ENCODE measurements around the gene GLRA2.

GLRA2 gene

GRCh38 chrX:14529290-14529989 lies at the start of gene GLRA2:
Gene GLRA2, plus strand, starts transcription at chrX:14529536. Its CDS starts 522 bp downstream, at chrX:14530058.
- DNase-seq (ENCODE audit: low spot score): peak; percentile 4

- DNase-seq (ENCODE audit: low spot score): peak; percentile 80
These were observed 39.9 kb upstream of the GLRA2 start for GRCh38 chrX:14489437-14489836.

- DNase-seq (ENCODE audit: low spot score): peak; percentile 38
These were observed 37.6 kb upstream of the GLRA2 start for GRCh38 chrX:14491689-14492088.

- peak; percentile 47 for DNase-seq (ENCODE audit: low spot score)
These were observed 32.7 kb upstream of the GLRA2 start for GRCh38 chrX:14496674-14497073.

GRCh38 chrX:14497184-14497666 lies 32.1 kb upstream of the GLRA2 start:
- DNase-seq (ENCODE audit: low spot score): peak; percentile 27

- DNase-seq (ENCODE audit: low spot score): no peak
These were observed 28.0 kb upstream of the GLRA2 start for GRCh38 chrX:14501327-14501726.

GRCh38 chrX:14504960-14505538 lies 24.3 kb upstream of the GLRA2 start:
- peak; percentile 67 for DNase-seq (ENCODE audit: low spot score)

GRCh38 chrX:14505648-14506047 lies 23.7 kb upstream of the GLRA2 start:
- DNase-seq (ENCODE audit: low spot score): no peak

- DNase-seq (ENCODE audit: low spot score): peak; percentile 53
These were observed 22.5 kb upstream of the GLRA2 start for GRCh38 chrX:14506866-14507265.

GRCh38 chrX:14508025-14508690 lies 21.2 kb upstream of the GLRA2 start:
- DNase-seq (ENCODE audit: low spot score): peak; percentile 27

- no peak for DNase-seq (ENCODE audit: low spot score)
These were observed 19.8 kb upstream of the GLRA2 start for GRCh38 chrX:14509325-14510057.

- peak; percentile 64 for DNase-seq (ENCODE audit: low spot score)
These were observed 577 bp upstream of the GLRA2 start for GRCh38 chrX:14528629-14529289.

- DNase-seq (ENCODE audit: low spot score): no peak
These were observed 4.5 kb downstream of the GLRA2 start for GRCh38 chrX:14533867-14534266.

- DNase-seq (ENCODE audit: low spot score): no peak
These were observed 16.9 kb downstream of the GLRA2 start for GRCh38 chrX:14546190-14546589.

- DNase-seq (ENCODE audit: low spot score): no peak
These were observed 24.9 kb downstream of the GLRA2 start for GRCh38 chrX:14554131-14554715.

- no peak for DNase-seq (ENCODE audit: low spot score)
These were observed 34.7 kb downstream of the GLRA2 start for GRCh38 chrX:14564058-14564457.

GRCh38 chrX:14573161-14573560 lies 43.8 kb downstream of the GLRA2 start:
- DNase-seq (ENCODE audit: low spot score): no peak

GRCh38 chrX:14581081-14581480 lies 51.7 kb downstream of the GLRA2 start:
- no peak for DNase-seq (ENCODE audit: low spot score)

GRCh38 chrX:14584548-14584947 lies 55.2 kb downstream of the GLRA2 start:
- DNase-seq (ENCODE audit: low spot score): no peak

GRCh38 chrX:14590216-14590615 lies 60.9 kb downstream of the GLRA2 start:
- no peak for DNase-seq (ENCODE audit: low spot score)

GRCh38 chrX:14590693-14591424 lies 61.5 kb downstream of the GLRA2 start:
- DNase-seq (ENCODE audit: low spot score): no peak

All from kidney tubule cell (primary cell).